OCI-LY3 (cell line): Measurements from ENCODE around the gene GCG.

Experiments
- EZH2phosphoT487 ChIP-seq: fragments of 200-600 bp; shearing (Covaris generic); IDR thresholded peaks from 2 replicates; pipeline ENCODE4 v1.6.1; 2018; ENCODE audit warnings: antibody characterized with exemption, mixed run types, low read depth
- TF ChIP-seq, protein P1 (sequence below): fragments of 200-600, 300-600 bp; sonication (generic); IDR thresholded peaks from 2 replicates; pipeline ENCODE4 v1.5.1; 2014; ENCODE audit warnings: antibody characterized with exemption, low read length, low read depth

DNA sequence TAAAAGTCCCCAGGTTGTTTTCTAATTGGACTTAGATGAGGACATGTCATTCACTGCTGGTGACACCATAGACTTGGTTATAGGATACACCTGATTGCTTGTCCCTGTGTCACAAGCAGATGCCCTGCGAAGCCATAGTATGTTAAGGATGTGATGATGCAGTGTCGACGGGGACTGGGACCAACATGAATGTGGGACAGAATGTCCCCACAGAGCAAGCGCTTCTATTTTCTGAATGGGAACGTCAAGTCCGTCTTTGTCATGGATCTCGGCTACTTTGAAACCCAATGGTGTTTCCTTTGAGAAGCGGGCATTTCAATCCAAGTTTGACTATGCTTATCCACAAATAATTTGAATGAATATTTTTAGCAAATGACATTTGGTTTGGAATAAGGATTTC, 2.1 kb downstream of the GCG start:
- TF ChIP-seq, protein P1, sequence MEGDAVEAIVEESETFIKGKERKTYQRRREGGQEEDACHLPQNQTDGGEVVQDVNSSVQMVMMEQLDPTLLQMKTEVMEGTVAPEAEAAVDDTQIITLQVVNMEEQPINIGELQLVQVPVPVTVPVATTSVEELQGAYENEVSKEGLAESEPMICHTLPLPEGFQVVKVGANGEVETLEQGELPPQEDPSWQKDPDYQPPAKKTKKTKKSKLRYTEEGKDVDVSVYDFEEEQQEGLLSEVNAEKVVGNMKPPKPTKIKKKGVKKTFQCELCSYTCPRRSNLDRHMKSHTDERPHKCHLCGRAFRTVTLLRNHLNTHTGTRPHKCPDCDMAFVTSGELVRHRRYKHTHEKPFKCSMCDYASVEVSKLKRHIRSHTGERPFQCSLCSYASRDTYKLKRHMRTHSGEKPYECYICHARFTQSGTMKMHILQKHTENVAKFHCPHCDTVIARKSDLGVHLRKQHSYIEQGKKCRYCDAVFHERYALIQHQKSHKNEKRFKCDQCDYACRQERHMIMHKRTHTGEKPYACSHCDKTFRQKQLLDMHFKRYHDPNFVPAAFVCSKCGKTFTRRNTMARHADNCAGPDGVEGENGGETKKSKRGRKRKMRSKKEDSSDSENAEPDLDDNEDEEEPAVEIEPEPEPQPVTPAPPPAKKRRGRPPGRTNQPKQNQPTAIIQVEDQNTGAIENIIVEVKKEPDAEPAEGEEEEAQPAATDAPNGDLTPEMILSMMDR: no peak
- TF ChIP-seq EZH2phosphoT487: no peak
